Upper lobe of left lung (tissue), 4 donors: Measurements from ENCODE around the gene AP4M1.
A peak's percentile ranks its signal among the peaks of the same experiment; 100 is the strongest.

ENCODE experiments used
- CTCF ChIP-seq, 6 experiments: fragments of 450-650 bp in 4 of 6; fragments of 200-600 bp in 2 of 6; sonication (generic) in 2 of 6; IDR thresholded peaks; one replicate each; pipeline ENCODE4 v1.5.1; 2016 to 2019; ENCODE audit warnings: antibody characterized with exemption in 6 of 6
- EP300 ChIP-seq, 4 donors: sonication (generic); formaldehyde crosslinking; IDR thresholded peaks; one replicate each; pipeline ENCODE4 v1.5.1; 2017; ENCODE audit warnings: antibody characterized with exemption in 4 of 4, control low read depth in 2 of 4
- POLR2A ChIP-seq, 4 donors: fragments of 450-650 bp; IDR thresholded peaks; one replicate each; pipeline ENCODE4 v1.5.1; 2016 to 2017; ENCODE audit warnings: antibody characterized with exemption in 4 of 4, mild to moderate bottlenecking in 2 of 4
- POLR2AphosphoS5 ChIP-seq, 2 donors: sonication (generic); formaldehyde crosslinking; IDR thresholded peaks; one replicate each; pipeline ENCODE4 v1.5.1; 2017; ENCODE audit warnings: antibody characterized with exemption in 2 of 2

DNA sequence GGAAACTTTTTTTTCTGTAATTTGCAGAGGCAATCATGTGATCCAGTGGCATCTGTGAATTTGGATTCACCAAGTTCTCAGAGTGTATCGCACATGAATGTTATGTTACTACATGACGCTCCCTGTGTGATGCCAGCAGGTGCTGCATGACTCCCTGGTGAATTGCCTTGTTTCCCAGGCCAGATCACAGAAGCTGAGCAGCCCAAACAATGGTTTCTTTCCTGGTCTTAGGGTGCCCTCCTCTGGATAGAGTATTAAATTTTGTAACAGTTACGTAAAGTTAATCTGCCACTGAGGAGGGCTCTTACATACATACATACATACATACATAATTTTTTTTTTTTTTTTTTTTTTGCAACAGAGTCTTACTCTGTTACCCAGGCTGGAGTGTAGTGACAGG lies 48.2 kb upstream of the AP4M1 start:
- TF ChIP-seq CTCF (IDR thresholded peaks at IDR 0.05) (peak in 4 of 6 experiments; percentile 14 to 70 (median 46)), POLR2A (IDR thresholded peaks at IDR 0.05) (no peak), EP300 (IDR thresholded peaks at IDR 0.05) (no peak), POLR2AphosphoS5 (IDR thresholded peaks at IDR 0.05) (no peak)
